Smooth muscle cell (in vitro differentiated cells): ENCODE data around the gene CDC37. TPM values are rescaled to one million over a fixed set of nuclear protein-coding genes. Genes with fewer than 3 reads are reported as not detected.

Experiments
- DNase-seq: peaks from one replicate; lab custom pipeline; 2025; ENCODE audit not compliant: unreplicated experiment; lab: John Stamatoyannopoulos, UW
- H2AFZ ChIP-seq: fragments of 200-600 bp; sonication (generic); 2 replicates; pipeline ENCODE4 v1.6.0; 2016; ENCODE audit warnings: antibody characterized with exemption, low read depth, mild to moderate bottlenecking
- H3F3A ChIP-seq: fragments of 200-600 bp; sonication (generic); 2 replicates; pipeline ENCODE4 v1.6.0; 2017; ENCODE audit warnings: antibody characterized with exemption, low read depth
- H3K27ac ChIP-seq: fragments of 200-600 bp; sonication (generic); 2 replicates; pipeline ENCODE4 v1.5.1; 2016; ENCODE audit warnings: low read depth, mild to moderate bottlenecking
- H3K27me3 ChIP-seq: fragments of 200-600 bp; sonication (generic); 2 replicates; pipeline ENCODE4 v1.6.1; 2016; ENCODE audit warnings: low read depth, mild to moderate bottlenecking
- H3K36me3 ChIP-seq: fragments of 200-600 bp; sonication (generic); 2 replicates; pipeline ENCODE4 v1.5.1; 2016; ENCODE audit warnings: low read depth
- H3K4me1 ChIP-seq: fragments of 200-600 bp; sonication (generic); 2 replicates; pipeline ENCODE4 v1.5.1; 2016; ENCODE audit warnings: low read depth
- H3K4me2 ChIP-seq: fragments of 200-600 bp; sonication (generic); 2 replicates; pipeline ENCODE4 v1.6.0; 2016; ENCODE audit warnings: mild to moderate bottlenecking
- H3K4me3 ChIP-seq: fragments of 200-600 bp; sonication (generic); 2 replicates; pipeline ENCODE4 v1.5.1; 2016; ENCODE audit warnings: mild to moderate bottlenecking
- H3K79me2 ChIP-seq: fragments of 200-600 bp; sonication (generic); 2 replicates; pipeline ENCODE4 v1.6.0; 2016; ENCODE audit warnings: low read depth, mild to moderate bottlenecking
- H3K9ac ChIP-seq: fragments of 200-600 bp; sonication (generic); 2 replicates; pipeline ENCODE4 v1.6.0; 2016; ENCODE audit warnings: low read depth
- H3K9me3 ChIP-seq: fragments of 200-600 bp; sonication (generic); replicated peaks from 2 replicates; pipeline ENCODE4 v1.5.1; 2016; ENCODE audit warnings: low read depth
- H4K20me1 ChIP-seq: fragments of 200-600 bp; sonication (generic); 2 replicates; pipeline ENCODE4 v1.6.0; 2016; ENCODE audit warnings: low read depth
- WGBS: methylation state at CpG from one replicate; pipeline ENCODE4 v1.1.7; 2016; ENCODE audit warnings: low lambda C conversion rate; 5-methylcytosine and 5-hydroxymethylcytosine counted together
- polyA plus RNA-seq: library from polyadenylated mRNA; unstranded; fragments of >200 nt; fragmentation: Nextera tagmentation; extraction: Ambion mirVana; gene quantifications from 2 replicates; pipeline ENCODE4 v1.2.1, GENCODE V29; 2016
- total RNA-seq: library from RNA; depleted of rRNA; stranded (reverse); fragments of >200 nt; gene quantifications from 2 replicates; pipeline ENCODE4 v1.2.3, GENCODE V29; 2014
- TF ChIP-seq, protein P1 (sequence below): fragments of 200-600 bp; sonication (generic); IDR thresholded peaks from 2 replicates; pipeline ENCODE4 v1.5.1; 2017; ENCODE audit warnings: borderline replicate concordance, mild to moderate bottlenecking, antibody characterized with exemption; ENCODE audit not compliant: insufficient read depth, poor library complexity, severe bottlenecking

The CDC37 gene
- total and polyA plus RNA-seq, 2 experiments from 2014 or later, result 98.4 to 186 TPM

- 0% methylated on average over 10 of the region's 40 CpGs for WGBS
- peak overlapping the region; percentile 32 for H3K4me3 ChIP-seq
Observed at GRCh38 chr19:10419200-10419645, 15.9 kb upstream of the CDC37 start.

DNA sequence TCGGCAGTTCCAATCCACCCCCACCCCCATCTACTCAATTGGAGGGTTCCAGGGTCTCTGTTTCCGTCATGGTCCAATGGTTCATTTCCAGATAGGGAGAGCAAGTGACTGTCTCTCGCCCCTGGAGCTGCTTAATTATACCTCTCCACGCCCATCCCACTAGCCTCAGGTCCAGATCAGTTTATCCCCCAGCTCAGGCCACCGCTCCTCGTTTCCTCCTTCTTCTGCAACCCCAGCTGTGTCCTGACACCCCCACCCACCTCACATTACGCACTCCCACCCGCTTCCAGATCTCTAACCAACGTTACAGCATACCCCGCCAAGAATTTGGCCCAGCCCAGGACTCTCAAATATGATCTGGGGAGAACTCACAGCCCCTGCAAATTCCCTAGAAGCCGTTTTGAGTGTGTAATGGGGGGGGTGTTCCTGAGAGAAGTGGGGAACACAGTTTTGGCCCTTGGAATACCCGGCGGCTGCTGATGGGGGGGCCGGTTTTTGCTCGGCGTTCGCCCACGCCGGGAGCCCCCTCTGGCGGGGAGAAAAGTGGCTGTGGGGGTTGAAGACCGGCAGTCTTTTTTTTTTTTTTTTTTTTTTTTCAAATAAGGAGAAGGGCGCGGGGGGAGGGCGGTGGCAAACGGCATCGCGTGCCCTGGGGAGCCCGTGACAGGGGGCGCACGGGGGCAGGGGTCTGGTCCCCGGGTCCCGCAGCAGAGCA lies 15.3 kb upstream of the CDC37 start:
- TF ChIP-seq, protein P1, sequence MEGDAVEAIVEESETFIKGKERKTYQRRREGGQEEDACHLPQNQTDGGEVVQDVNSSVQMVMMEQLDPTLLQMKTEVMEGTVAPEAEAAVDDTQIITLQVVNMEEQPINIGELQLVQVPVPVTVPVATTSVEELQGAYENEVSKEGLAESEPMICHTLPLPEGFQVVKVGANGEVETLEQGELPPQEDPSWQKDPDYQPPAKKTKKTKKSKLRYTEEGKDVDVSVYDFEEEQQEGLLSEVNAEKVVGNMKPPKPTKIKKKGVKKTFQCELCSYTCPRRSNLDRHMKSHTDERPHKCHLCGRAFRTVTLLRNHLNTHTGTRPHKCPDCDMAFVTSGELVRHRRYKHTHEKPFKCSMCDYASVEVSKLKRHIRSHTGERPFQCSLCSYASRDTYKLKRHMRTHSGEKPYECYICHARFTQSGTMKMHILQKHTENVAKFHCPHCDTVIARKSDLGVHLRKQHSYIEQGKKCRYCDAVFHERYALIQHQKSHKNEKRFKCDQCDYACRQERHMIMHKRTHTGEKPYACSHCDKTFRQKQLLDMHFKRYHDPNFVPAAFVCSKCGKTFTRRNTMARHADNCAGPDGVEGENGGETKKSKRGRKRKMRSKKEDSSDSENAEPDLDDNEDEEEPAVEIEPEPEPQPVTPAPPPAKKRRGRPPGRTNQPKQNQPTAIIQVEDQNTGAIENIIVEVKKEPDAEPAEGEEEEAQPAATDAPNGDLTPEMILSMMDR, result no peak
- WGBS, result 6% methylated on average over 21 of the region's 32 CpGs
- Histone ChIP-seq H4K20me1 (no peaks in the 10 kb centered on the region), H3K4me2 (peak overlapping the region; percentile 81), H3K79me2 (no peaks in the 10 kb centered on the region), H3K9me3 (no peaks in the 10 kb centered on the region), H3K9ac (no peak overlapping the region), H3K4me3 (peak overlapping the region; percentile 32), H3F3A (peaks cover 4% of the 10 kb centered on the region), H3K36me3 (no peaks in the 10 kb centered on the region), H3K27ac (no peak overlapping the region), H2AFZ (no peak overlapping the region), H3K27me3 (peaks cover 63% of the 10 kb centered on the region), H3K4me1 (peaks cover 14% of the 10 kb centered on the region)
- DNase-seq, result no peak

More at GRCh38 chr19:10419200-10419645, 15.9 kb upstream of the CDC37 start:
- H3K27ac ChIP-seq, result no peak overlapping the region
- H4K20me1 ChIP-seq, result no peaks in the 10 kb centered on the region
- H3K4me2 ChIP-seq, result peak overlapping the region; percentile 81
- H3K4me1 ChIP-seq, result peaks cover 14% of the 10 kb centered on the region
- TF ChIP-seq, protein P1, result no peak
- no peak overlapping the region for H2AFZ ChIP-seq
- peaks cover 63% of the 10 kb centered on the region for H3K27me3 ChIP-seq
- H3K9me3 ChIP-seq, result no peaks in the 10 kb centered on the region
- peak; percentile 31 for DNase-seq
- no peaks in the 10 kb centered on the region for H3K36me3 ChIP-seq
- peaks cover 4% of the 10 kb centered on the region for H3F3A ChIP-seq
- no peak overlapping the region for H3K9ac ChIP-seq
- no peaks in the 10 kb centered on the region for H3K79me2 ChIP-seq

GRCh38 chr19:10418235-10418484 lies 14.8 kb upstream of the CDC37 start:
- Histone ChIP-seq H3K4me1 (peaks cover 14% of the 10 kb centered on the region), H3K27me3 (peaks cover 59% of the 10 kb centered on the region), H3F3A (peaks cover 4% of the 10 kb centered on the region), H3K79me2 (no peaks in the 10 kb centered on the region), H3K4me3 (no peak overlapping the region), H2AFZ (no peak overlapping the region), H3K36me3 (no peaks in the 10 kb centered on the region), H3K9ac (no peak overlapping the region), H3K4me2 (no peak overlapping the region), H3K27ac (no peak overlapping the region), H4K20me1 (no peaks in the 10 kb centered on the region), H3K9me3 (no peaks in the 10 kb centered on the region)
- WGBS, result 13% methylated on average over 1 of the region's 3 CpGs
- DNase-seq, result no peak
- TF ChIP-seq, protein P1, result no peak
